ENCODE measurements around the gene ZNF48. TPM values are rescaled to one million over a fixed set of nuclear protein-coding genes. Genes with fewer than 3 reads are reported as not detected.

The ZNF48 gene
- total and polyA plus RNA-seq, 2 donors (not counting 1 experiment from before 2014, with no cell fraction given): 8.4 to 13.3 TPM

DNA sequence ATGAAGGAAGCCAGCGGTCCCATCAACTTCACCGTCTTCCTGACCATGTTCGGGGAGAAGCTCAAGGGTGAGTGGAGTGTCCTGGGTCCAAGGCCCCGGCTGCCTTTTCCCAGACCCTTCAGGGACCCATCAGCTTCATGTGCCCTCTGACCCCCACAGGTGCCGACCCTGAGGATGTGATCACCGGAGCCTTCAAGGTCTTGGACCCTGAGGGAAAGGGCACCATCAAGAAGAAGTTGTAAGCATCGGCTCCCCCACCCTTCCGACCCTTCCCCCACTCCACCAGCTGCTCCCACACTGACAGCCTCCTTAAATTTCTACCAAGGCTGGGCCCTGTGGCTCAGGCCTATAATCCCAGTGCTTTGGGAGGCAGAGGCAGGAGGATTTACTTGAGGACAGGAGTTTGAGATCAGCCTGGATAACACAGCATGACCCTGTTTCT lies 18.7 kb upstream of the ZNF48 start:
- DNase-seq (peak; percentile 21), ATAC-seq (ENCODE audit: low read depth) (no peak)
- H3K79me2 ChIP-seq (ENCODE audit: control insufficient read depth, insufficient read depth, low read length): peaks cover 30% of the 10 kb centered on the region
- H3K27me3 ChIP-seq (replicated peaks in 1 of 4; ENCODE audit: control extremely low read depth in 1 of 4, control insufficient read depth in 3 of 4, insufficient read depth in 4 of 4, low read length in 3 of 4): no peaks in the 10 kb centered on the region
- POLR2A ChIA-PET: interaction anchor here (0.7 to 3.0 kb wide), 2 partner anchors 19 to 29 kb away, joined by 3 to 11 read pairs; partner anchors contain the start of gene ZNF48
- H3K4me1 ChIP-seq (ENCODE audit: control insufficient read depth in 2 of 2, insufficient read depth in 2 of 2, low read length in 2 of 2): peaks cover 18 to 48% of the 10 kb centered on the region in 2 donors
- CTCF ChIA-PET: no interaction called here
- no peak overlapping the region for H2AFZ ChIP-seq (ENCODE audit: insufficient read depth, low read depth, low read length, poor library complexity, severe bottlenecking)
- no peak overlapping the region for H3K4me3 Mint-ChIP-seq
- H3K4me1 Mint-ChIP-seq: peaks cover 44% of the 10 kb centered on the region
- H3K27ac ChIP-seq (ENCODE audit: low read length in 2 of 2): peak overlapping the region; percentile 97 to 100
- 96% methylated on average over 5 of the region's 8 CpGs for WGBS (ENCODE audit: insufficient coverage)
- H3K4me3 ChIP-seq (ENCODE audit: control extremely low read depth in 1 of 5, extremely low read depth in 1 of 5, insufficient read depth in 1 of 5, low read depth in 2 of 5, low read length in 4 of 5): no peak overlapping the region
- H3K9ac ChIP-seq (ENCODE audit: low read length): no peak overlapping the region
- TF ChIP-seq, protein P1, sequence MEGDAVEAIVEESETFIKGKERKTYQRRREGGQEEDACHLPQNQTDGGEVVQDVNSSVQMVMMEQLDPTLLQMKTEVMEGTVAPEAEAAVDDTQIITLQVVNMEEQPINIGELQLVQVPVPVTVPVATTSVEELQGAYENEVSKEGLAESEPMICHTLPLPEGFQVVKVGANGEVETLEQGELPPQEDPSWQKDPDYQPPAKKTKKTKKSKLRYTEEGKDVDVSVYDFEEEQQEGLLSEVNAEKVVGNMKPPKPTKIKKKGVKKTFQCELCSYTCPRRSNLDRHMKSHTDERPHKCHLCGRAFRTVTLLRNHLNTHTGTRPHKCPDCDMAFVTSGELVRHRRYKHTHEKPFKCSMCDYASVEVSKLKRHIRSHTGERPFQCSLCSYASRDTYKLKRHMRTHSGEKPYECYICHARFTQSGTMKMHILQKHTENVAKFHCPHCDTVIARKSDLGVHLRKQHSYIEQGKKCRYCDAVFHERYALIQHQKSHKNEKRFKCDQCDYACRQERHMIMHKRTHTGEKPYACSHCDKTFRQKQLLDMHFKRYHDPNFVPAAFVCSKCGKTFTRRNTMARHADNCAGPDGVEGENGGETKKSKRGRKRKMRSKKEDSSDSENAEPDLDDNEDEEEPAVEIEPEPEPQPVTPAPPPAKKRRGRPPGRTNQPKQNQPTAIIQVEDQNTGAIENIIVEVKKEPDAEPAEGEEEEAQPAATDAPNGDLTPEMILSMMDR (IDR thresholded peaks at IDR 0.05): no peak
- TF ChIP-seq EZH2 (IDR thresholded peaks at IDR 0.05; ENCODE audit: borderline replicate concordance, insufficient read depth, low read depth, low read length, poor library complexity, severe bottlenecking): no peak
- H3K27ac Mint-ChIP-seq: peak overlapping the region; percentile 100
- no peaks in the 10 kb centered on the region for H3K27me3 Mint-ChIP-seq
- peaks cover 0 to 2% of the 10 kb centered on the region in 2 experiments for H3K36me3 ChIP-seq (replicated peaks in 1 of 2; ENCODE audit: control extremely low read depth in 1 of 2, control insufficient read depth in 1 of 2, extremely low read depth in 1 of 2, insufficient read depth in 2 of 2, low read length in 1 of 2)
- intact Hi-C loops (cut with micrococcal nuclease): loop anchor here (5.0 to 10.0 kb wide), 4 partner anchors 96 to 1452 kb away; partner anchors contain the start of genes ALDOA, ITGAL, RABEP2 and TBX6
- H3K9me3 Mint-ChIP-seq (ENCODE audit: insufficient read depth): no peaks in the 10 kb centered on the region
- H4K20me1 ChIP-seq (ENCODE audit: control insufficient read depth, insufficient read depth, low read length, poor library complexity, severe bottlenecking): no peaks in the 10 kb centered on the region
- peak overlapping the region; percentile 100 for H3K4me2 ChIP-seq (replicated peaks; ENCODE audit: low read depth, low read length, poor library complexity, severe bottlenecking)
- peaks cover 0 to 2% (median 0%) of the 10 kb centered on the region in 3 donors for H3K9me3 ChIP-seq (ENCODE audit: control extremely low read depth in 1 of 3, control insufficient read depth in 2 of 3, insufficient read depth in 1 of 3, low read length in 2 of 3)
